ENCODE measurements around the gene DECR2. TPM values are rescaled to one million over a fixed set of nuclear protein-coding genes. Genes with fewer than 3 reads are reported as not detected.

The DECR2 gene
- total and polyA plus RNA-seq, 2 of the 13 experiments (the other 11 are each of a cell fraction or from before 2014, with no cell fraction given), result 36.3 to 44.6 TPM

DNA sequence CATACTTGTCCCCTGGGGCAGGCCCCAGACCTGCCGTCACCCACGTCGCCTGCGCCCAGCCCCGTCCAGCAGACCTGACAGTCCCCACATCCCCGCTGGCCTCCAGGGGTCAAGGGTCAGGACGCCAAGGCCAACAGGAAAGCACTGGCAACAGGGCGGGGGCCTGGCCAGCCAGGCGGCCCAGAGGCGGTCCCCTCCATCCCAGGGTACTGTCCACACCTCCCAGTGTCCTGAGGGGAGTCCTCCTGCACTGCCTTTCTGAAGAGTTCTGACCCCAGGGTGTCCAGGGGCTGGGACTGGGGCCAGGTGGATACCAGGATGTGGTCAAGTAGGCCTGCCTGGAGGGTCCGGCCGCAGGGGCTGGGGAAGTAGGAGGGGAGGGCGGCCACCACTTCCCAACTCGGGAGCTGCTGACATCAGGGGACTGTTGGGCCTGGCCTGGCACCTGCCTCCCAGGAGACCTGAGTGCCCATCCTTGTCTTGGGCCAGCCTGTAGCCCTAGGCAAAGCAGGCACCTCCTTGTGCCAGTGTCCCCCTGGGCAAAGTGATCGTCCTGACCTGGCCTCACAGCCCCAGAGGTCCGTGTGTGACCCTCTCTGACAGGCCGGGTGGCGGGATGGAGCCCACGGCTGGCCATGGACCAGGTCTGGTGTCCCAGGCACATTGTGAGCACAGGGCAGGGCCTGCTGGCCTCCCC, 42.5 kb upstream of the DECR2 start (continued):
- TF ChIP-seq SAFB2 (CRISPR knock-in tag; IDR thresholded peaks at IDR 0.05; ENCODE audit: borderline replicate concordance, low read depth) (peak; percentile 57), SRY (CRISPR knock-in tag; IDR thresholded peaks at IDR 0.05) (peak; percentile 55; the same call in 1 of the 2 replicates), ELF1 (CRISPR knock-in tag; IDR thresholded peaks at IDR 0.05) (no peak), SETDB1 (CRISPR knock-in tag; IDR thresholded peaks at IDR 0.05; ENCODE audit: borderline replicate concordance) (no peak), AKAP8 (CRISPR knock-in tag; IDR thresholded peaks at IDR 0.05) (peak; percentile 82; the same call in 1 of the 2 replicates), ZBTB7B (CRISPR knock-in tag; IDR thresholded peaks at IDR 0.05) (peak; percentile 90), ATF7 (IDR thresholded peaks at IDR 0.05) (no peak), ATF7 (CRISPR knock-in tag; IDR thresholded peaks at IDR 0.05) (0 out of 2 replicates have a peak, but pooled peaks have one; percentile 34), ZNF430 (CRISPR knock-in tag; IDR thresholded peaks at IDR 0.05) (peak; percentile 88), TARDBP (CRISPR knock-in tag; IDR thresholded peaks at IDR 0.05) (peak; percentile 72; the same call in 1 of the 2 replicates), SKI (IDR thresholded peaks at IDR 0.05; ENCODE audit: partially characterized antibody) (peak; percentile 35), MZF1 (CRISPR knock-in tag; IDR thresholded peaks at IDR 0.05; ENCODE audit: borderline replicate concordance) (no peak), ZSCAN25 (CRISPR knock-in tag; IDR thresholded peaks at IDR 0.05) (0 out of 2 replicates have a peak, but pooled peaks have one; percentile 58)
- TF ChIP-seq, protein P1, sequence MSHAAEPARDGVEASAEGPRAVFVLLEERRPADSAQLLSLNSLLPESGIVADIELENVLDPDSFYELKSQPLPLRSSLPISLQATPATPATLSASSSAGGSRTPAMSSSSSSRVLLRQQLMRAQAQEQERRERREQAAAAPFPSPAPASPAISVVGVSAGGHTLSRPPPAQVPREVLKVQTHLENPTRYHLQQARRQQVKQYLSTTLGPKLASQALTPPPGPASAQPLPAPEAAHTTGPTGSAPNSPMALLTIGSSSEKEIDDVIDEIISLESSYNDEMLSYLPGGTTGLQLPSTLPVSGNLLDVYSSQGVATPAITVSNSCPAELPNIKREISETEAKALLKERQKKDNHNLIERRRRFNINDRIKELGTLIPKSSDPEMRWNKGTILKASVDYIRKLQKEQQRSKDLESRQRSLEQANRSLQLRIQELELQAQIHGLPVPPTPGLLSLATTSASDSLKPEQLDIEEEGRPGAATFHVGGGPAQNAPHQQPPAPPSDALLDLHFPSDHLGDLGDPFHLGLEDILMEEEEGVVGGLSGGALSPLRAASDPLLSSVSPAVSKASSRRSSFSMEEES (CRISPR knock-in tag; IDR thresholded peaks at IDR 0.05), result peak; percentile 25; the same call in 1 of the 2 replicates
- TF ChIP-seq, protein P2, sequence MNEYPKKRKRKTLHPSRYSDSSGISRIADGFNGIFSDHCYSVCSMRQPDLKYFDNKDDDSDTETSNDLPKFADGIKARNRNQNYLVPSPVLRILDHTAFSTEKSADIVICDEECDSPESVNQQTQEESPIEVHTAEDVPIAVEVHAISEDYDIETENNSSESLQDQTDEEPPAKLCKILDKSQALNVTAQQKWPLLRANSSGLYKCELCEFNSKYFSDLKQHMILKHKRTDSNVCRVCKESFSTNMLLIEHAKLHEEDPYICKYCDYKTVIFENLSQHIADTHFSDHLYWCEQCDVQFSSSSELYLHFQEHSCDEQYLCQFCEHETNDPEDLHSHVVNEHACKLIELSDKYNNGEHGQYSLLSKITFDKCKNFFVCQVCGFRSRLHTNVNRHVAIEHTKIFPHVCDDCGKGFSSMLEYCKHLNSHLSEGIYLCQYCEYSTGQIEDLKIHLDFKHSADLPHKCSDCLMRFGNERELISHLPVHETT (CRISPR knock-in tag; conservative IDR thresholded peaks at IDR 0.05), result no peak
- TF ChIP-seq, protein P3, sequence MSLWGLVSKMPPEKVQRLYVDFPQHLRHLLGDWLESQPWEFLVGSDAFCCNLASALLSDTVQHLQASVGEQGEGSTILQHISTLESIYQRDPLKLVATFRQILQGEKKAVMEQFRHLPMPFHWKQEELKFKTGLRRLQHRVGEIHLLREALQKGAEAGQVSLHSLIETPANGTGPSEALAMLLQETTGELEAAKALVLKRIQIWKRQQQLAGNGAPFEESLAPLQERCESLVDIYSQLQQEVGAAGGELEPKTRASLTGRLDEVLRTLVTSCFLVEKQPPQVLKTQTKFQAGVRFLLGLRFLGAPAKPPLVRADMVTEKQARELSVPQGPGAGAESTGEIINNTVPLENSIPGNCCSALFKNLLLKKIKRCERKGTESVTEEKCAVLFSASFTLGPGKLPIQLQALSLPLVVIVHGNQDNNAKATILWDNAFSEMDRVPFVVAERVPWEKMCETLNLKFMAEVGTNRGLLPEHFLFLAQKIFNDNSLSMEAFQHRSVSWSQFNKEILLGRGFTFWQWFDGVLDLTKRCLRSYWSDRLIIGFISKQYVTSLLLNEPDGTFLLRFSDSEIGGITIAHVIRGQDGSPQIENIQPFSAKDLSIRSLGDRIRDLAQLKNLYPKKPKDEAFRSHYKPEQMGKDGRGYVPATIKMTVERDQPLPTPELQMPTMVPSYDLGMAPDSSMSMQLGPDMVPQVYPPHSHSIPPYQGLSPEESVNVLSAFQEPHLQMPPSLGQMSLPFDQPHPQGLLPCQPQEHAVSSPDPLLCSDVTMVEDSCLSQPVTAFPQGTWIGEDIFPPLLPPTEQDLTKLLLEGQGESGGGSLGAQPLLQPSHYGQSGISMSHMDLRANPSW (CRISPR knock-in tag; IDR thresholded peaks at IDR 0.05; ENCODE audit: borderline replicate concordance), result no peak
- TF ChIP-seq, protein P4, sequence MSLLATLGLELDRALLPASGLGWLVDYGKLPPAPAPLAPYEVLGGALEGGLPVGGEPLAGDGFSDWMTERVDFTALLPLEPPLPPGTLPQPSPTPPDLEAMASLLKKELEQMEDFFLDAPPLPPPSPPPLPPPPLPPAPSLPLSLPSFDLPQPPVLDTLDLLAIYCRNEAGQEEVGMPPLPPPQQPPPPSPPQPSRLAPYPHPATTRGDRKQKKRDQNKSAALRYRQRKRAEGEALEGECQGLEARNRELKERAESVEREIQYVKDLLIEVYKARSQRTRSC (CRISPR knock-in tag; IDR thresholded peaks at IDR 0.05; ENCODE audit: low read depth), result no peak
- TF ChIP-seq, protein P5, sequence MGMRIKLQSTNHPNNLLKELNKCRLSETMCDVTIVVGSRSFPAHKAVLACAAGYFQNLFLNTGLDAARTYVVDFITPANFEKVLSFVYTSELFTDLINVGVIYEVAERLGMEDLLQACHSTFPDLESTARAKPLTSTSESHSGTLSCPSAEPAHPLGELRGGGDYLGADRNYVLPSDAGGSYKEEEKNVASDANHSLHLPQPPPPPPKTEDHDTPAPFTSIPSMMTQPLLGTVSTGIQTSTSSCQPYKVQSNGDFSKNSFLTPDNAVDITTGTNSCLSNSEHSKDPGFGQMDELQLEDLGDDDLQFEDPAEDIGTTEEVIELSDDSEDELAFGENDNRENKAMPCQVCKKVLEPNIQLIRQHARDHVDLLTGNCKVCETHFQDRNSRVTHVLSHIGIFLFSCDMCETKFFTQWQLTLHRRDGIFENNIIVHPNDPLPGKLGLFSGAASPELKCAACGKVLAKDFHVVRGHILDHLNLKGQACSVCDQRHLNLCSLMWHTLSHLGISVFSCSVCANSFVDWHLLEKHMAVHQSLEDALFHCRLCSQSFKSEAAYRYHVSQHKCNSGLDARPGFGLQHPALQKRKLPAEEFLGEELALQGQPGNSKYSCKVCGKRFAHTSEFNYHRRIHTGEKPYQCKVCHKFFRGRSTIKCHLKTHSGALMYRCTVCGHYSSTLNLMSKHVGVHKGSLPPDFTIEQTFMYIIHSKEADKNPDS (CRISPR knock-in tag; IDR thresholded peaks at IDR 0.05), result 0 out of 2 replicates have a peak, but pooled peaks have one; percentile 7

Measured in HepG2 (cell line).